ENCODE data around the gene DMXL1. TPM values are rescaled to one million over a fixed set of nuclear protein-coding genes. Genes with fewer than 3 reads are reported as not detected.

DMXL1 gene
- total and polyA plus RNA-seq, 12 donors: 5.9 to 36.5 (median 25.4) TPM

- ATAC-seq (no peak), DNase-seq (no peak)
- intact Hi-C loops (cut with DNase I): no loop called here
- H3K4me1 ChIP-seq: peaks cover 0 to 30% (median 0%) of the 10 kb centered on the region in 9 donors
- 5 to 17% methylated on average over 1 of the region's 1 CpG for WGBS, 2 donors
- TF ChIP-seq, protein P1, sequence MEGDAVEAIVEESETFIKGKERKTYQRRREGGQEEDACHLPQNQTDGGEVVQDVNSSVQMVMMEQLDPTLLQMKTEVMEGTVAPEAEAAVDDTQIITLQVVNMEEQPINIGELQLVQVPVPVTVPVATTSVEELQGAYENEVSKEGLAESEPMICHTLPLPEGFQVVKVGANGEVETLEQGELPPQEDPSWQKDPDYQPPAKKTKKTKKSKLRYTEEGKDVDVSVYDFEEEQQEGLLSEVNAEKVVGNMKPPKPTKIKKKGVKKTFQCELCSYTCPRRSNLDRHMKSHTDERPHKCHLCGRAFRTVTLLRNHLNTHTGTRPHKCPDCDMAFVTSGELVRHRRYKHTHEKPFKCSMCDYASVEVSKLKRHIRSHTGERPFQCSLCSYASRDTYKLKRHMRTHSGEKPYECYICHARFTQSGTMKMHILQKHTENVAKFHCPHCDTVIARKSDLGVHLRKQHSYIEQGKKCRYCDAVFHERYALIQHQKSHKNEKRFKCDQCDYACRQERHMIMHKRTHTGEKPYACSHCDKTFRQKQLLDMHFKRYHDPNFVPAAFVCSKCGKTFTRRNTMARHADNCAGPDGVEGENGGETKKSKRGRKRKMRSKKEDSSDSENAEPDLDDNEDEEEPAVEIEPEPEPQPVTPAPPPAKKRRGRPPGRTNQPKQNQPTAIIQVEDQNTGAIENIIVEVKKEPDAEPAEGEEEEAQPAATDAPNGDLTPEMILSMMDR (IDR thresholded peaks at IDR 0.05): no peak
- no peaks in the 10 kb centered on the region for H3K36me3 ChIP-seq
- no peak overlapping the region for H3K4me3 ChIP-seq
- no peak overlapping the region for H3K27ac ChIP-seq
- H3K27me3 ChIP-seq: no peaks in the 10 kb centered on the region
- peaks cover 0 to 15% (median 4%) of the 10 kb centered on the region in 11 donors for H3K9me3 ChIP-seq
Measured at GRCh38 chr5:119022773-119023172, 48.1 kb upstream of the DMXL1 start.

- intact Hi-C loops (cut with DNase I): no loop called here
- Histone ChIP-seq H3K36me3 (no peaks in the 10 kb centered on the region), H3K27me3 (no peaks in the 10 kb centered on the region), H3K27ac (no peak overlapping the region), H3K4me1 (peaks cover 0 to 14% (median 0%) of the 10 kb centered on the region in 9 donors), H3K4me3 (no peak overlapping the region), H3K9me3 (peaks cover 0 to 15% (median 4%) of the 10 kb centered on the region in 11 donors)
- ATAC-seq (no peak), DNase-seq (no peak)
- WGBS, 2 donors: 58 to 64% methylated on average over 5 of the region's 5 CpGs
- TF ChIP-seq, protein P1 (IDR thresholded peaks at IDR 0.05): no peak
Measured at GRCh38 chr5:119028575-119028974, 42.3 kb upstream of the DMXL1 start.

- 68 to 76% methylated on average over 5 of the region's 5 CpGs for WGBS, 2 donors
- Histone ChIP-seq H3K27ac (peak overlapping the region in 1 of 10 donors; percentile 67), H3K4me3 (no peak overlapping the region), H3K4me1 (peaks cover 0 to 14% (median 0%) of the 10 kb centered on the region in 9 donors), H3K27me3 (no peaks in the 10 kb centered on the region), H3K9me3 (no peaks in the 10 kb centered on the region), H3K36me3 (no peaks in the 10 kb centered on the region)
- TF ChIP-seq, protein P1 (IDR thresholded peaks at IDR 0.05): no peak
- DNase-seq: no peak
- intact Hi-C loops (cut with DNase I): no loop called here
- ATAC-seq: no peak
Measured at GRCh38 chr5:119031011-119031886, 39.6 kb upstream of the DMXL1 start.

- DNase-seq (no peak), ATAC-seq (no peak)
- Histone ChIP-seq H3K4me3 (no peak overlapping the region), H3K9me3 (no peaks in the 10 kb centered on the region), H3K27ac (peak overlapping the region in 1 of 10 donors; percentile 67), H3K36me3 (no peaks in the 10 kb centered on the region), H3K4me1 (peaks cover 0 to 14% (median 0%) of the 10 kb centered on the region in 9 donors), H3K27me3 (no peaks in the 10 kb centered on the region)
- intact Hi-C loops (cut with DNase I): no loop called here
- TF ChIP-seq, protein P1 (IDR thresholded peaks at IDR 0.05): no peak
- 79 to 82% methylated on average over 4 of the region's 4 CpGs for WGBS, 2 donors
Measured at GRCh38 chr5:119031905-119032304, 39.0 kb upstream of the DMXL1 start.

Measured in heart right ventricle (tissue), 16 donors.